ENCODE results near the gene NPAS4.

DNA sequence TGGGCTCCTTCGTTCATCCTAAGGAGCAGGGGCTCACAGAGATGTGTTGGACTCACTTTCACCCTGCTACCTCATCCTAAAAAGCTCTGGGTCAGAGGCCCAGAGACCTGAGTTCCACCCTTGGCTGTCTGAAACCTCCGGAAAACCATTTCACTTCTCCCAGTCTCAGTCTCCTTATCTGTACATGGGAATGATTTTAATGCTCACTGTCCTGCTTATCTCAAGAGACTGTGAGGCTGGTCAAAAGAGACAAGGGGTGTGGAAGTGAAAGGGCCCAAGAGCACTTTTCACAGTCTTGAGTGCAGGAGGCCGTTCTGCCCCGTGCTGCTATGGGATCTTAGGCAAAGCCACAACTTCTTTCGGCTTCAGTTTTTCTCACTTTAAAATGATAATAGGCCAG is 13.2 kb upstream of the NPAS4 start:
- TF ChIP-seq, protein P1, sequence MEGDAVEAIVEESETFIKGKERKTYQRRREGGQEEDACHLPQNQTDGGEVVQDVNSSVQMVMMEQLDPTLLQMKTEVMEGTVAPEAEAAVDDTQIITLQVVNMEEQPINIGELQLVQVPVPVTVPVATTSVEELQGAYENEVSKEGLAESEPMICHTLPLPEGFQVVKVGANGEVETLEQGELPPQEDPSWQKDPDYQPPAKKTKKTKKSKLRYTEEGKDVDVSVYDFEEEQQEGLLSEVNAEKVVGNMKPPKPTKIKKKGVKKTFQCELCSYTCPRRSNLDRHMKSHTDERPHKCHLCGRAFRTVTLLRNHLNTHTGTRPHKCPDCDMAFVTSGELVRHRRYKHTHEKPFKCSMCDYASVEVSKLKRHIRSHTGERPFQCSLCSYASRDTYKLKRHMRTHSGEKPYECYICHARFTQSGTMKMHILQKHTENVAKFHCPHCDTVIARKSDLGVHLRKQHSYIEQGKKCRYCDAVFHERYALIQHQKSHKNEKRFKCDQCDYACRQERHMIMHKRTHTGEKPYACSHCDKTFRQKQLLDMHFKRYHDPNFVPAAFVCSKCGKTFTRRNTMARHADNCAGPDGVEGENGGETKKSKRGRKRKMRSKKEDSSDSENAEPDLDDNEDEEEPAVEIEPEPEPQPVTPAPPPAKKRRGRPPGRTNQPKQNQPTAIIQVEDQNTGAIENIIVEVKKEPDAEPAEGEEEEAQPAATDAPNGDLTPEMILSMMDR (IDR thresholded peaks at IDR 0.05; ENCODE audit: low read depth, low read length), result no peak
- no peak for TF ChIP-seq POLR2A (IDR thresholded peaks at IDR 0.05; ENCODE audit: extremely low read depth, insufficient read length)
